Activated CD4-positive, alpha-beta memory T cell treated with anti-CD3 and anti-CD28 coated beads, Interleukin-2, amount 10 ng/mL, durations not matched to agents 7 days and 5 days (primary cell): ENCODE results near the gene RAB7B. TPM values are rescaled to one million over a fixed set of nuclear protein-coding genes. Genes with fewer than 3 reads are reported as not detected.

Source experiments
- CTCF ChIA-PET: fragments of 350-600 bp; sonication (Branson Sonifier 250); formaldehyde crosslinking; loops from one replicate; lab custom pipeline; 2021; ENCODE audit warnings: antibody characterized with exemption, inconsistent platforms; lab: Charles Lee
- POLR2A ChIA-PET: fragments of 350-600 bp; sonication (Branson Sonifier 250); formaldehyde crosslinking; loops from one replicate; lab custom pipeline; 2021; ENCODE audit warnings: antibody characterized with exemption; lab: Charles Lee
- DNase-seq: peaks from one replicate; pipeline ENCODE4 v3.0.0-alpha.2; 2020
- H3K27ac Mint-ChIP-seq: one replicate; pipeline ENCODE4 v1.8.0; 2021; ENCODE audit warnings: mild to moderate bottlenecking, mixed read lengths
- H3K27me3 Mint-ChIP-seq: one replicate; pipeline ENCODE4 v1.8.0; 2021; ENCODE audit warnings: mixed read lengths
- H3K36me3 Mint-ChIP-seq: one replicate; pipeline ENCODE4 v1.8.0; 2021; ENCODE audit warnings: low read depth, mixed read lengths
- H3K4me1 Mint-ChIP-seq: one replicate; pipeline ENCODE4 v1.8.0; 2021; ENCODE audit warnings: mixed read lengths
- H3K4me3 Mint-ChIP-seq: one replicate; pipeline ENCODE4 v1.8.0; 2021; ENCODE audit warnings: mild to moderate bottlenecking, mixed read lengths
- H3K9me3 Mint-ChIP-seq: one replicate; pipeline ENCODE4 v1.8.0; 2021; ENCODE audit warnings: mixed read lengths
- total RNA-seq, 2 experiments: library from RNA; stranded (reverse); gene quantifications; one replicate each; pipeline ENCODE4 v1.2.3, GENCODE V29; 2021

Gene RAB7B
- total RNA-seq, 2 experiments from 2014 or later = not detected

DNA sequence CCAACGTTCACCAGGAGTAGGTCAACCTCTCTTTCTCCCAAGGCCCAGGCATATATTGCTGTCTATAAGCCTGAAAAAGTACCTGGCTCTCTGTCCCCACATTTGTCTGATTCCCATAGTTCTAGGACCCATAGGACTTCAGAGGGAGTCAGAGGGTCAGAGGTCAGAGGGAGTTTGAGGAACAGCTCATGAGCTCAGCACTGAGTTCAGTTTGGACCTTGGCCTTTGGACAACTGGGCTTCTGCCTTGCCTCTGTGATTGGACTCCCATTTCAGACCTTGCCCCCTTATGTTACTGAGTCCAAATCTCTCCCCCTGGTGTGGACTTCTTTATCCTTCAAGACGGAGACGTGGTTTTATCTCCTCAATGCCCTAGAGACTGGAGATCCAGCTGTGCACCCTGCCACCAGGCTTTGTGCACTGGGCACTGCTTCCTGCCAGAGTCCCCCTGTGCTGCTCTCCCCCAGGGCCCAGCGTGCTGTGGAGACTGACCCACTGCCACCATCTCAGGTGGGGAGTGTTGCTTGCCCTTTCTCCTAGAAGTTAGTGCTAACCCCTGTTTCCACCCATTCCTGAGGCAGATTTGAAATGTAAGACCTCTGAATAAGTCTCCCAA, 17.3 kb upstream of the RAB7B start:
- CTCF ChIA-PET = interaction anchor here (1.3 kb wide), 1 partner anchor 9 kb away, joined by 3 read pairs; no protein-coding TSS in a partner anchor
- no peak overlapping the region for H3K4me3 Mint-ChIP-seq
- POLR2A ChIA-PET = no interaction called here
- H3K9me3 Mint-ChIP-seq = no peaks in the 10 kb centered on the region
- no peak for DNase-seq
- no peaks in the 10 kb centered on the region for H3K36me3 Mint-ChIP-seq
- no peak overlapping the region for H3K27ac Mint-ChIP-seq
- no peaks in the 10 kb centered on the region for H3K4me1 Mint-ChIP-seq
- peaks cover 23% of the 10 kb centered on the region for H3K27me3 Mint-ChIP-seq

DNA sequence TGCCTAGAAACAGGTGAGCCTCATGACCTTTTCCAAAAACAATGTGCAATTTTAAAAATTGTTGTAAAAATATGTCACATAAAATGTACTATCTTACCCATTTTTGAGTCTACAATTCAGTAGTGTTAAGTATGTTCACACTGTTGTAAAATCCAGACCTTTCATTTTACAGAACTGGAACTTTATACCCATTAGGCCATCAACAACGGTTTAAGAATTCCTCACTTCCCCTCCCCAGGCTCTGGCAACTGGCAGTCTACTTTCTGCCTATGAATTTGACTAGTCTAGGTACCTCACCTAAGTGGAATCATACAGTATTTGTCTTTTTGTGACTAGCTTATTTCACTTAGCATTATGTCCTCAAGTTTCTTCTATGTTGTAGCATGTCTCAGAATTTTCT, 11.9 kb upstream of the RAB7B start:
- POLR2A ChIA-PET = no interaction called here
- no peak for DNase-seq
- H3K4me3 Mint-ChIP-seq = no peak overlapping the region
- no peak overlapping the region for H3K27ac Mint-ChIP-seq
- H3K9me3 Mint-ChIP-seq = no peaks in the 10 kb centered on the region
- CTCF ChIA-PET = interaction anchor here (0.8 to 1.0 kb wide), 2 partner anchors 15 to 91 kb away, joined by 4 to 5 read pairs; no protein-coding TSS in a partner anchor
- H3K4me1 Mint-ChIP-seq = peaks cover 22% of the 10 kb centered on the region
- peaks cover 12% of the 10 kb centered on the region for H3K27me3 Mint-ChIP-seq
- H3K36me3 Mint-ChIP-seq = no peaks in the 10 kb centered on the region

DNA sequence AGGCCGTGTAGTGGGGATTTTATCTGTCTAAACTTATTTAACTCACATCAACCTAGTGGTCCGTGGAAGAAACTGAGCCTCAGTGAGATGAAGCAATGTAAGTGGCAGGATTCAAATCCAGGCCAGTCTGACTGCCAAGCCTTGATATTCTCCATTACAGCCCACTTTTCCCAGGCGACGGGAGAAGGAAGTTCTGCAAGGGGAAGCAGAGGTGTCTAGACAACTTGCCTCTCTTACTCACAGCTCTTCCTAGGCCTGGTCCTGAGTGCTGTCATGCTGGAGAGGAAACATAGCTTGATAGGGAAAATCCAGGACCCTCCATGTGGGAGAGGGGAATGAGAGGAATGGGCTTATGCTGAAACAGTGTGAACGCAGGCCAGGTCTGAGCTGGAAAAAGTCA, 11.4 kb upstream of the RAB7B start:
- peaks cover 12% of the 10 kb centered on the region for H3K27me3 Mint-ChIP-seq
- no peaks in the 10 kb centered on the region for H3K9me3 Mint-ChIP-seq
- no peak overlapping the region for H3K27ac Mint-ChIP-seq
- H3K4me1 Mint-ChIP-seq = peaks cover 22% of the 10 kb centered on the region
- H3K4me3 Mint-ChIP-seq = no peak overlapping the region
- ChIA-PET POLR2A (no interaction called here), CTCF (no interaction called here)
- H3K36me3 Mint-ChIP-seq = no peaks in the 10 kb centered on the region
- no peak for DNase-seq

DNA sequence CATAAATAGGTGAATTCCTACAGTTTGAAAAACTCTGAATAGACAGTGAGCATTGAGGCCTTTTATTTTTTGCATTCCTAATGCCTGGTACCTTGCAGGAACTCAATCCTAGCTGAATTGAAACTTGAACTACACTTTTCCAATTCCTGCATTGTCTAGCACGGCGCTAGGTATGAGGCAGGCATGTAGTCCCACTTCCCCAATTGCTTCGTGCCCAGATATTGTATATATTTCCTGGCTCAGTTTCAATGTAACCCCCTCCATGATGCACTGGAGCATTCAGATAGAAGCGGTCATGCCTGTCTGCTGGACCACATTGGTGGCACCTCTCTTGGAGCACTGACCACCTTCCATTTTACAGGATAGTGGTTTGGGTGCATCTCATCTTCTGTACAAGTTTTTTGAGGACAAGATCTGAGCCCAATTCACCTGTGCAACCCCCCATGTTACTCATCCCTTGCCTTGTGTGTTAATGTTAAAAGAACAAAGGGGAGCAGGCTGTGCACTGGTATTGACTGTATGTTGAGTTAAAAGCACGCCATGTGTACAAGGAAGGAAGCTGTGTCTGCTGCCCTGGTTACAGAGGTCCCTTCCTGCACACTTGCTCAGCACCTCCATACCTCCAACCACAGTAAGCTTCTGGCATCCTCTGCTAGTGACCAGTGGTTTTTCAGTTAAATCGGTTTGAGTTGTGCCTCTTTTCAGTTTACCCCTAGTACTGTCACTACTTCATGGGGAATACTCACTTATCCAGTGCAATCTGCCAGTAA, 10.0 kb upstream of the RAB7B start:
- CTCF ChIA-PET = no interaction called here
- Mint-ChIP-seq H3K27me3 (peaks cover 5% of the 10 kb centered on the region), H3K27ac (no peak overlapping the region), H3K36me3 (no peaks in the 10 kb centered on the region), H3K4me1 (peaks cover 22% of the 10 kb centered on the region), H3K9me3 (no peaks in the 10 kb centered on the region), H3K4me3 (no peak overlapping the region)
- DNase-seq = no peak
- POLR2A ChIA-PET = no interaction called here

DNA sequence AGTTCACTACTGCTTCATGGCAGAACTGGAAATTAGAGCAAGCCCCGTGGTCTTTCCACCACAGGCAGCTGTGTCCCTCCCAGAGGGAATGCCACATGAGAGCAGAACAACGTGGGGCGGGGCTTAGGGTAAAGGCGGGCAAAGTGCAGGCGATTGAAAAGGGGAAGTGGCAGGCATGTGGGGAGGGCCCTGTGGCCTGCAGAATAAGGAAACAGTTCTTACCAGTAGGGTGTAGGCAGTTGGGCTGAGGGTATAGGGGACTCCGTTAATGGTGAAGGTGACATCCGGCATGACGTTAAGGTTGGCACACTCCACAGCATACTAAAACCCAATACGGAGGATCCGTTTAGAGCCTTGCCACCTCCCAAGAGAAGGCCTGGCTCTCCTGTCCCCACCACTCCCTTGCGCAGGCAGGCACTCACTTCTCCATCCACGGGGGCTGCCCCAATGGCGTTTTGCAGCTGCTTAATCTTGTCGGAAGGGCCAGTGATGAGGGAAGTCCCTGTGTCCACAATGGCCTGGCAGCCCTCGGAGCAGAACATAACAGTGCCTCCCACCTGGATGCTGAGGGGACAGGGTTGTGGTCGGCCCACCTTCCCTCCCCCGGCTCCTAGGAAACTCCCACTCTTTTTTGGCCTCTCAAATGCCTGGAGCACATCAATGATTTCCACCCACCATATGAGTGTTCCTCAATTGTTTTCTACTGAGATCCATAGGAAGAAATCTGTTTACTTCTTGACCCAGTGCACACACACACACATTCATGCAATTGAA, 9.1 kb upstream of the RAB7B start:
- ChIA-PET POLR2A (interaction anchor here (0.6 to 1.5 kb wide), 2 partner anchors 18 to 419 kb away, joined by 3 read pairs; no protein-coding TSS in a partner anchor), CTCF (no interaction called here)
- Mint-ChIP-seq H3K27me3 (no peaks in the 10 kb centered on the region), H3K27ac (no peak overlapping the region), H3K4me1 (peaks cover 22% of the 10 kb centered on the region), H3K9me3 (no peaks in the 10 kb centered on the region), H3K36me3 (no peaks in the 10 kb centered on the region), H3K4me3 (no peak overlapping the region)
- peak; percentile 33 for DNase-seq

DNA sequence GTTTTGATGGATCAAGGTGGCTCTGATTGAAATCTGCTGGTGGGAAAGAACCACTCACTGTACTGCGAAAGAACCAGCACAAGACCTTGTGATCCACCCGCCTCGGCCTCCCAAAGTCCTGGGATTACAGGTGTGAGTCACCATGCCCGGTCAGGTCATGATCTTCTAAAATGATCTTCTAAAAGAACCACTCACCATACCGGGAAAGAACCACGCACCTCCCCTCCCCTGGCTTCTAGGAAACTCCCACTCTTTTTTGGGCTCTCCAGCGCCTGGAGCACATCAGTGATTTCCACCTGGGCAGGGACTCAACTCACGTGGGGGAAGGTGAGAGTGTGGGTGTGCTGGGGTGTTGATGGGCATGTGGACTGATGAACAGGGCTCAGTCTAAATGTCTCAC, 7.9 kb upstream of the RAB7B start:
- Mint-ChIP-seq H3K27ac (no peak overlapping the region), H3K27me3 (peaks cover 2% of the 10 kb centered on the region), H3K36me3 (no peaks in the 10 kb centered on the region), H3K4me3 (no peak overlapping the region), H3K4me1 (peaks cover 22% of the 10 kb centered on the region), H3K9me3 (no peaks in the 10 kb centered on the region)
- DNase-seq = peak; percentile 11
- CTCF ChIA-PET = no interaction called here
- POLR2A ChIA-PET = interaction anchor here (1.5 kb wide), 1 partner anchor 20 kb away, joined by 3 read pairs; no protein-coding TSS in a partner anchor

DNA sequence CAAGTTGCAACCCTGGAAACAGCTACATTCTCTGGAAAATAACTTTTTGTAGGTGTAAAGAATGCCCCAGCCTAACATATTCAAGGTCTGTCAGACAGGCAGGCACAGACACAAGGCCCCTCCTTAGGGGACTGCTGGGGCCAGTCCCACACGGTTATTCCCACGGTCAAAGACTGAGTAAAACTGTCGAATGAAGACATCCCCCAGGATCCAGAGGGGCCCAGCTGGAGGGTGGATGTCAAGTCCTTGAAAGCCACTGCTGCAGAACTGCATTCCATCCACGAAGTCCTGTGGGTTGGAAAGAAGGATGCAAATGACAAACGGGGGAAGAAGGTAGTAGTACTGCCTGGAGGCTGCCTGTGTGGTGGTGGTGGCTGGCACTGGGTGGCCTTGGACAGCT, 6.9 kb upstream of the RAB7B start:
- Mint-ChIP-seq H3K36me3 (no peaks in the 10 kb centered on the region), H3K4me3 (no peak overlapping the region), H3K27me3 (peaks cover 2% of the 10 kb centered on the region), H3K27ac (no peak overlapping the region), H3K9me3 (no peaks in the 10 kb centered on the region), H3K4me1 (peaks cover 22% of the 10 kb centered on the region)
- POLR2A ChIA-PET = no interaction called here
- CTCF ChIA-PET = interaction anchor here (0.6 kb wide), 1 partner anchor 863 kb away, joined by 3 read pairs; no protein-coding TSS in a partner anchor
- no peak for DNase-seq

DNA sequence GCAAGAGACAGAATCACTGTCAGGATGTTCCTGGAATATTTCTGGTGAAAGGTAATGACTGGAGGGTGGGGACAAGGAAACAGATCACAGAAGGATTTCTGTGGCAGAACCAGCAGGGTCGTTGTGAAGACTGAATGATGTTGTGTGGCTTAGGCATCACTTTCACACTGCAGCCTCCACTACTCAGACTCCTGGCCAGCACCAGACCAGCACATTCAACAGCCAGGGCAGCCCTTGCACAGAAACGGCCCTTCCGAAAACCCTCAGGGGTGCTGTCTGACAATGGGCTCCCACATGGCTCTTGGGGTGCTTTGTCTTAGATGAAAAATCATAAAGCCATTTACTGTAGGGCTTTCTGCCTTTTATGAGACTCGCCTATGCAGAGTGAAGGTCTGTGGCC, 3.8 kb upstream of the RAB7B start:
- ChIA-PET CTCF (interaction anchor here (1.7 kb wide), 1 partner anchor 30 kb away, joined by 6 read pairs; no protein-coding TSS in a partner anchor), POLR2A (no interaction called here)
- no peak overlapping the region for H3K4me3 Mint-ChIP-seq
- peaks cover 6% of the 10 kb centered on the region for H3K9me3 Mint-ChIP-seq
- no peaks in the 10 kb centered on the region for H3K36me3 Mint-ChIP-seq
- DNase-seq = peak; percentile 5
- H3K27ac Mint-ChIP-seq = no peak overlapping the region
- peaks cover 13% of the 10 kb centered on the region for H3K4me1 Mint-ChIP-seq
- peaks cover 9% of the 10 kb centered on the region for H3K27me3 Mint-ChIP-seq

DNA sequence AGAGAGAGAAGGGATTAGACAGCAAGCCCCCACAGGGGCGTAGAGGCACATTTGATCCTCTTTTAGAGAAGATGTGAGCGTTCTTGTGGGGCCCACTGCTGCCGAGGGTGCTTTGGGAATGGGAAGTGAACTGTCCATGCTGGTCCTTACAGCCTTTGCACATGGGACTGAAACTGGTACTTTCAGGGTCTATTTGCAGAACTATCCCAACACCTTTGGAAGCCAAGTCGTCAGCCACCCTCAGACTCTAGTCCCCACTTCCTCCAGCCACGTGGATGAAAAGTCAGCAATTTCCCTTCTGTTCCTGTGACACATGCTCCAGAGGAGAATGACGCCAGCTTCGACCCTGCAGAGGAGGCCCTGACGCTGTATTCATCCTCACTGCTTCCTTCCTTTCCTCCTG, 2.6 kb upstream of the RAB7B start:
- ChIA-PET POLR2A (no interaction called here), CTCF (interaction anchor here (1.7 kb wide), 1 partner anchor 28 kb away, joined by 6 read pairs; no protein-coding TSS in a partner anchor)
- H3K9me3 Mint-ChIP-seq = peaks cover 6% of the 10 kb centered on the region
- H3K4me3 Mint-ChIP-seq = no peak overlapping the region
- DNase-seq = peak; percentile 2
- H3K4me1 Mint-ChIP-seq = peaks cover 13% of the 10 kb centered on the region
- no peak overlapping the region for H3K27ac Mint-ChIP-seq
- H3K36me3 Mint-ChIP-seq = no peaks in the 10 kb centered on the region
- peaks cover 9% of the 10 kb centered on the region for H3K27me3 Mint-ChIP-seq

DNA sequence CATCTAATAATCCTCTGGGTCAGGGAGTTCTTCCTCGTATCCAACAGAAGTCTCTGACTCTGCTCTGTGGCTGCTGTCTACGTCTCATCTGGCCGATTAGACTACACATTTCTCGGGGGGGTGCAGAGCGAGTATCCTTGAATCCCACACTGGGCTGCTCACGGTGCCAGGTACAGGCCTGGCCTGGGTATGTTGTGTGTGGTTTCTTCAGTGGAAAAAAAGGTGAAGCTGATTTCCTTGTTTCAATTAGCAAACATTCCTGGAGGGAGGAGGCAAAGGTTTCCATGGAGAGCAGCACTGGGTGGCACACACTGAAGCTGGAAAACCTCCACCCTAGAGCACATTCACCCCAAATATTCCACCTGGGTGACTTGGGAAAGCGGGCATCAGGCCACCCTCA, 2.0 kb upstream of the RAB7B start:
- CTCF ChIA-PET = no interaction called here

DNA sequence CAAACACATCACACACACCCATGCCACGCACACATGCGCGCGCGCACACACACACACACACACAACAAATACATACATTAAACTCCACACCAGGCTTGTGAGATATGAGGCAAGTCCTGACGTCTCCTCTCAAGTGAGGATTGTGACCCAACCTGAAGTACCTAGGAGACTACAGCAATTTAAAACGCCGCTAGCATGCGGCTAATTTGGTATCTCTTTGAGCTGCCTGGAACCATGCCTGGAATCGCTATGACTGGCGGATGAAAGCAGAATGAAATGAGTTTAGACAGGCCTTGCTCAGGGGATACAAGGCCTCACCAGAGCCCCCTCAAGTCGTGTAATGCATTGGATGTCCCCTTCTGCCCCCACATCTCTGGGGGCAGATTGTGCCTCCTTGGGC, 1.6 kb upstream of the RAB7B start:
- peak; percentile 11 for DNase-seq
- H3K27me3 Mint-ChIP-seq = peaks cover 9% of the 10 kb centered on the region
- H3K27ac Mint-ChIP-seq = no peak overlapping the region
- peaks cover 13% of the 10 kb centered on the region for H3K4me1 Mint-ChIP-seq
- H3K4me3 Mint-ChIP-seq = no peak overlapping the region
- ChIA-PET POLR2A (no interaction called here), CTCF (no interaction called here)
- no peaks in the 10 kb centered on the region for H3K36me3 Mint-ChIP-seq
- peaks cover 6% of the 10 kb centered on the region for H3K9me3 Mint-ChIP-seq

More for the DNA sequence above, 2.0 kb upstream of the RAB7B start:
- Mint-ChIP-seq H3K36me3 (no peaks in the 10 kb centered on the region), H3K4me1 (peaks cover 13% of the 10 kb centered on the region), H3K27me3 (peaks cover 9% of the 10 kb centered on the region), H3K27ac (no peak overlapping the region), H3K9me3 (peaks cover 6% of the 10 kb centered on the region), H3K4me3 (no peak overlapping the region)
- DNase-seq = peak; percentile 11
- POLR2A ChIA-PET = no interaction called here

DNA sequence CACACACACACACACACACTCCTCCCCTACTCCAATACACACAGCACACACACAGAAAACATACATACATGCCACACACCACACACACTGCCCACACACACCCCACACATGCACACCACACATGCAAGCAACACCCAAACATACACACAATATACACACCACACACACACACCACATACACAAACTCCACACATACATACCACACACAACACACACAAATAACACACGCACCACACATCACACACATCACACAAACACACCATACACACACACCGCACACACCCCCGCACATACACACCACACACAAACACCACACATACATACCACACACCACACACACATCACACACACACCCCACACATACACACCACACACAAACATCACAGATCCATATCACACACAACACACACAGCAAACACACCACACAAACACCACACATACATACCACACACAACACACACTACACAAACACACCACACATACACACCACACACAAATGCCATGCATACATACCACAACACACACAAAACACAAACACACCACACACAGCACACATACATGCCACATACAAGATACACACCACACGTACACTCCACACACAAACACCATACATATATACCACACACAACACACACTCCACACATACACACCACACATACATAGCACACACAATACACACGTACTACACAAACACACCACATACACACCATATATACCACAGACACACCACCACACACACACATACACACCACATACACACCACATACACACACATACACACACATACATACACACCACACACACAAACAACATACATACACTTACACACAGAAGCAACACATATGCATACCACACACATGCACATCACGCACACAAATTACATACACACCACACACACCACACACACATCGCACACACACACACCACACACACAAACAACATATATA, 932 bp upstream of the RAB7B start:
- Mint-ChIP-seq H3K27me3 (peaks cover 9% of the 10 kb centered on the region), H3K4me1 (peaks cover 13% of the 10 kb centered on the region), H3K9me3 (peaks cover 6% of the 10 kb centered on the region), H3K36me3 (no peaks in the 10 kb centered on the region), H3K27ac (no peak overlapping the region), H3K4me3 (no peak overlapping the region)
- POLR2A ChIA-PET = no interaction called here
- CTCF ChIA-PET = interaction anchor here (1.0 kb wide), 1 partner anchor 27 kb away, joined by 5 read pairs; no protein-coding TSS in a partner anchor
- peak; percentile 8 for DNase-seq
